Tibial artery (tissue), 4 donors: Measurements from ENCODE around the gene DLX1.

Source experiments
- DNase-seq, 2 donors: peaks; one replicate each; pipeline ENCODE4 v3.0.0-alpha.2; 2019
- H3K27ac ChIP-seq, 2 donors: fragments of 200-600 bp; sonication (generic) in 1 of 2; 1 replicate in 1 of 2; 2 replicates in 1 of 2; pipeline ENCODE4 v1.5.1; 2018 to 2019; ENCODE audit warnings: mild to moderate bottlenecking in 1 of 2
- H3K27me3 ChIP-seq, 2 donors: fragments of 200-600 bp; sonication (generic) in 1 of 2; one replicate each; pipeline versions ENCODE4 v1.5.1 to v1.6.0; 2016 to 2019
- H3K36me3 ChIP-seq, 3 donors: fragments of 200-600 bp; sonication (generic) in 2 of 3; one replicate each; pipeline ENCODE4 v1.5.1; 2016 to 2019; ENCODE audit warnings: mild to moderate bottlenecking in 2 of 3
- H3K4me1 ChIP-seq, 4 donors: fragments of 200-600 bp; sonication (generic) in 2 of 4; 1 replicate in 3 of 4; 2 replicates in 1 of 4; pipeline ENCODE4 v1.5.1; 2016 to 2019
- H3K4me3 ChIP-seq, 2 donors: fragments of 200-600 bp; sonication (generic) in 1 of 2; 1 replicate in 1 of 2; 2 replicates in 1 of 2; pipeline ENCODE4 v1.5.1; 2018 to 2019; ENCODE audit warnings: mild to moderate bottlenecking in 2 of 2
- H3K9me3 ChIP-seq, 3 donors: fragments of 200-600 bp; sonication (generic) in 1 of 3; one replicate each; pipeline ENCODE4 v1.5.1; 2016 to 2019
- intact Hi-C: fragments of 100-400 bp; cut with DNase I; formaldehyde crosslinking; loops from one replicate; pipeline ENCODE4 v1.15.0; 2023; ENCODE audit warnings: low total_unique reads
- TF ChIP-seq, protein P1 (sequence below), 2 experiments: fragments of 200-600 bp in 1 of 2; fragments of 450-650 bp in 1 of 2; IDR thresholded peaks; one replicate each; pipeline ENCODE4 v1.5.1; 2017 to 2019; ENCODE audit warnings: antibody characterized with exemption in 2 of 2, mild to moderate bottlenecking in 1 of 2, moderate library complexity in 1 of 2

The DLX1 gene

DNA sequence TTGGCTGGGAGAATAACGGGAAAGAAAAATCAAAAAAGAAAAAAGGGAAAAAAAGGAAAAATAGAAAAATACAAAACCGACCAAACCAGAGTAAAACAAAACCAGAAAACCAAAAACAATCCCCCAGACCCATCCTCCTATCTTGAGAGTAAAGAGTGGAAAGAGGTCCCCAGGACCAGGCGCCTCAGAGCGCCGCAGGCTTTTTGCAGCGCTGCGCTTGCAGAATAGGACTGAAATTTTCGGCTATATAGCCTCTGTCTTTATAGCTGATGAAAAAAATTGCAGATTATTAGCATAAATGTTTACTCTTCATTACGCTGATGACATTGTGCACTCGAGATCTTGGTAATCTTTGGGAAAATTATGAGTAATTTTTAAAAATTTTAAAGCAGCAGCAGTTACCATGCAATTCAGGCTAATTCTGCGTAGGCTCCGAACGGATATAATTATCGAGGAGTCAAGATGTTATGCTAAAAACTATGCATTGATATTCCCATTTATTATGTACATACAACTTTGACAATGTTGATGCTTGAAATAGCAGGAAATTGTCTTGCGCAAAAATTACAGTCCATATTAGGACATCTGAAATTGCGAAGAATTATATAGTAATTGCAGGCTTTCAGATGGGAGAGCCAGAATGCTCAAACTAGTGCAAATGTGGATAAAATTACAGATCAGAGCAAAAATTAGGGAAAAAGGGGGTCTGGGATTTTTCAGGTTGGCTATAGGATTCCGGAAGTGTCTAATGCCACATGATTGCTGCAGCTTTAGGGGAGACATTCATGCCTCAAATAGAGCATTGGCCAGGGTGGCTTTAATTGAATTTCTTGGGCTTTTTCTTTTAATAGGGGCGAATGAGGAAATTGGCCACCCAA is 8.3 kb downstream of the DLX1 start:
- intact Hi-C loops: no loop called here
- Histone ChIP-seq H3K4me1 (peaks cover 0 to 44% (median 38%) of the 10 kb centered on the region in 4 donors), H3K9me3 (no peaks in the 10 kb centered on the region), H3K4me3 (no peak overlapping the region), H3K27me3 (peaks cover 9 to 100% of the 10 kb centered on the region in 2 donors), H3K27ac (no peak overlapping the region), H3K36me3 (no peaks in the 10 kb centered on the region)
- DNase-seq: no peak
- TF ChIP-seq, protein P1, sequence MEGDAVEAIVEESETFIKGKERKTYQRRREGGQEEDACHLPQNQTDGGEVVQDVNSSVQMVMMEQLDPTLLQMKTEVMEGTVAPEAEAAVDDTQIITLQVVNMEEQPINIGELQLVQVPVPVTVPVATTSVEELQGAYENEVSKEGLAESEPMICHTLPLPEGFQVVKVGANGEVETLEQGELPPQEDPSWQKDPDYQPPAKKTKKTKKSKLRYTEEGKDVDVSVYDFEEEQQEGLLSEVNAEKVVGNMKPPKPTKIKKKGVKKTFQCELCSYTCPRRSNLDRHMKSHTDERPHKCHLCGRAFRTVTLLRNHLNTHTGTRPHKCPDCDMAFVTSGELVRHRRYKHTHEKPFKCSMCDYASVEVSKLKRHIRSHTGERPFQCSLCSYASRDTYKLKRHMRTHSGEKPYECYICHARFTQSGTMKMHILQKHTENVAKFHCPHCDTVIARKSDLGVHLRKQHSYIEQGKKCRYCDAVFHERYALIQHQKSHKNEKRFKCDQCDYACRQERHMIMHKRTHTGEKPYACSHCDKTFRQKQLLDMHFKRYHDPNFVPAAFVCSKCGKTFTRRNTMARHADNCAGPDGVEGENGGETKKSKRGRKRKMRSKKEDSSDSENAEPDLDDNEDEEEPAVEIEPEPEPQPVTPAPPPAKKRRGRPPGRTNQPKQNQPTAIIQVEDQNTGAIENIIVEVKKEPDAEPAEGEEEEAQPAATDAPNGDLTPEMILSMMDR (IDR thresholded peaks at IDR 0.05): no peak

DNA sequence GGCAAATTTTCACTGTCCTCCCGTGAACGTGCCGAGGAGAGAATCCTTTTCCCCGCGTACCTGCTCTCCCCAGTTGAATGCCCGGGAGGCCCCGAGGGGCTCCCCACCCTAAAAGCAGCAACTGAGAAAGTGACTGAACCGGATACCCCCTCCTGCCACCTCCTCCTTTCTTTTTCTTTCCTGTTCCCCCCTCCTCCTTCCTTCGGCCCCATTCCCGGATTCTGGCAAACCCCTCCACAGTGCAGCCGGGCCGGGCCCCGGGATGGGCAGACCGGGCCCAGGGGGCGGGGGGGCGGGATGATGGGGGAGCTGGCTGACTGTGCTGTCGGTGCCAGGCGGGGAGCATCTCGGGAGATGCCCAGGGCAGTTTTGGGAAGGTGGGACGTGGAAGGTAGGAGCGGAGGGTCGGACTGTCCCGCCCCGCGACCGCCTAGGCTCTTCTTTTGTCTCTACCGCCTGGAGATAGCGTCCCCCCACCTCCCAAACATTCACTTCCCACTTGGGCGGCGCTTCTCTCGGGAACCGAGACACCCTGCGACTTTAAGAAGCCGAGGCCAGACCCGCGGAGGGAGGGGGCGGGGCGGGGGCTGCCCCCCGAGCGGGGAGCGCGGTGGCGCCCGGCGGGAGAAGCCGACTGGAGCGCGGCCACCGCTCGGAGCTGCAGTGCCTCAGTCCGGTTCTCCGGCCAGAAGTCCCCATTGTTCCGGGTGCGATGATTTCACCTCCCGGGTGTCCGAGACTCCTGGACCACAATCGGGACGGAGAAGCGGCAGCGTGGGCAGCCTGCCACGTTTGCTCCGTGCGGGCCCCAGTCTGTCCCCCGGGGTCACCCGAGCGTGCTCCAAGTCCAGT is 9.2 kb downstream of the DLX1 start:
- TF ChIP-seq, protein P1 (IDR thresholded peaks at IDR 0.05): no peak
- intact Hi-C loops: loop anchor here (5.0 kb wide), 1 partner anchor 92 kb away; no protein-coding TSS in a partner anchor
- Histone ChIP-seq H3K4me3 (peak overlapping the region; percentile 28 to 46), H3K36me3 (no peaks in the 10 kb centered on the region), H3K27ac (no peak overlapping the region), H3K9me3 (no peaks in the 10 kb centered on the region), H3K27me3 (peaks cover 6 to 100% of the 10 kb centered on the region in 2 donors), H3K4me1 (peaks cover 0 to 52% (median 45%) of the 10 kb centered on the region in 4 donors)
- DNase-seq: no peak

DNA sequence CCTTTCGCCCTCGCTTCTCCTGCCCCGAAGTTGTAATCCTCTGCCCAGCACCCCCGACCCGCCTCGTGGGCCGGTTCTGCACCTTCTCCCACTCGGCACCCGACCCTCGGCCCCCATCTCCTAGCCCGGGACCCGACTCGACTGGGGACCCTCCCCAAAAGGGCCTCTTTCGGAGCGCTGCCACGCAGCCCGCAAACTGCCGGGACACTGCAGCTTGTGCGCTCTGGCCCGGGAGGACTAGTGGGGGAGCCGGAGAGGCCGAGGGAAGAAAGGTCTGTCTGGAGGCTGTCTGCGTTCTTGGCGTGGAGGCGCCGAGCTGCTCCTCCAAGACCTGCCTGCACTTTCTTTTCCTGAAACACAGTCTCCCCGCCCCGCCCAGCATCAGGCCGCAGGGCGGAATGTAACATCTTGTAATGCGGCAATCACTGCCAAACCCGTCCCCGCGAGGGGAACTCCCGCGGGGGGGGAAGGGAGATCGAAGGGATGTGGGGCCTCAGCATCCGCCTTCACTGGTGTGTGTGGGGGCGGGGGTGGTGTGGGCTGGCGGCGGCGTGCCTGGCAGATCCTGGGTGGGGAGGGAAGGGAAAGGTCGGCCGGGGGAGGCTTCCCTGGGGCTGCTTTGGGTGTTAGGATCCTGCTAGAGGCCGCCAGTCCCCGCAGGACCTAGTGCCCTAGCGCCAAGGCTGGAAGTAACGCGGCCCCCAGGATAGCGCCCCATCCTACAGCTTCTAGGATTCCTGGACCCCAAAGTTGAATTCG is 10.0 kb downstream of the DLX1 start:
- H3K4me3 ChIP-seq: peak overlapping the region; percentile 28 to 46
- TF ChIP-seq, protein P1 (IDR thresholded peaks at IDR 0.05): no peak
- H3K9me3 ChIP-seq: no peaks in the 10 kb centered on the region
- H3K27ac ChIP-seq: no peak overlapping the region
- peaks cover 0 to 60% (median 53%) of the 10 kb centered on the region in 4 donors for H3K4me1 ChIP-seq
- intact Hi-C loops: loop anchor here (5.0 kb wide), 1 partner anchor 93 kb away; no protein-coding TSS in a partner anchor
- H3K36me3 ChIP-seq: no peaks in the 10 kb centered on the region
- H3K27me3 ChIP-seq: peaks cover 6 to 100% of the 10 kb centered on the region in 2 donors
- DNase-seq: no peak

DNA sequence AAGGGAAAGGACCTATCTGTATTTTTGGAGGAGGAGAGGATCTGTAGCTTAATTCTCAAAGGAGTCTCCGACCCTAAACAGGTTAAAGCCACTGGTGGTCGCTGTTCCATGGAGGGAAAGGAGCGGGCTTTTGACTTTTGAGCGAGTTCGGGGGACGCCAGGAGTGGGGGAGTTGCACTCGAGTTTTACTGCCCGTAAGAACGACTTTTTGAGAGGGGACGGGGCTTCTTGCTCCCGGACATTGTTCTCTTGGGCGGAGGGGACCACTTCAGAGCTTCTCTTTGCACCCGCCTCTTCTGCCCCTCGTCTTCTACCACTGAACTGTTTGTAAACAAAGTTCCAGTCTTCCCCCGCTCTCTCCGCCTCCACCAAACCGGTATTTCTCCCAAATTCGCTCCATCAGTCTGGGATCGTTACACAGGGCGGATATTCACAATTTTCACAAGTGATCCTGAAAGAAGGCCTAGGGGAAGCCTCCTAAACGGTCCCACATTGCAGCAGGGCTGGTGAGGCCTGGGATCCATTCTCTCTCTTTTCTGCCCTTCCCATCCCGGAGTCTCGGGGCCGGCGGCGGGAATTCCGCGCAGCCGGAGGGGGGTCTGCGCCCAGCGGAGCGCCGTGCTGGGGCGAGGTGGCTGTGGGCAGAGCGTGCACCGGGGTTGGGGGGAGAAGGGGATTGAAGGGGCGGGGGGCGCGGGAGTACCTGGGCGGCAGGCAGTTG is 10.8 kb downstream of the DLX1 start:
- H3K36me3 ChIP-seq: no peaks in the 10 kb centered on the region
- DNase-seq: no peak
- peaks cover 0 to 68% (median 61%) of the 10 kb centered on the region in 4 donors for H3K4me1 ChIP-seq
- TF ChIP-seq, protein P1 (IDR thresholded peaks at IDR 0.05): no peak
- peaks cover 12 to 100% of the 10 kb centered on the region in 2 donors for H3K27me3 ChIP-seq
- intact Hi-C loops: loop anchor here (5.0 kb wide), 1 partner anchor 94 kb away; no protein-coding TSS in a partner anchor
- H3K9me3 ChIP-seq: no peaks in the 10 kb centered on the region
- peak overlapping the region in 1 of 2 donors; percentile 46 for H3K4me3 ChIP-seq
- no peak overlapping the region for H3K27ac ChIP-seq
